ENCODE data around the gene XRN1. TPM values are rescaled to one million over a fixed set of nuclear protein-coding genes. Genes with fewer than 3 reads are reported as not detected.
"Not testable (repeated sequence)": the region's sequence is repeated elsewhere in the genome, so short reads cannot be mapped to it uniquely, and the experiment has no call there.

Gene XRN1
- total RNA-seq, 1 experiment from 2014 or later, result 45.3 TPM

DNA sequence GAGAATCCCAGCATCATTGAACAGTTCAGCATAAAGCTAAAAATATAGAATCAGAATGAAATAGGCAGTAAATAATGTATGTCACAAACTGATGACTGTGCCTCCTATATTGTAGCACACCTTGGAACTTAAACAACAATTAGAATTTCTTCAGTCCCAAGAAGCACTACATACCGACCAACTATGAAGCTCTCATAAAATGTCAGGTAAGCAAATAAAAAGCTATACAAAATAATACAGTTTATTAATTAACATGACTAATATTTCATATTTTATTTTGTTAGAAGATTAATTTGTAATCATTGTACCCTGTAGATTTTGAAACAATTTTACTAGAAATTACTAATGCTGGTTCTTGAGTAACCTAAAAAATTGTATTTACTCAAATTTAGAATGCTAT is 137.4 kb downstream of the XRN1 start:
- ChIA-PET POLR2A (ENCODE audit: unreplicated experiment) (interaction anchor here (0.6 to 0.7 kb wide), 2 partner anchors 26 to 430 kb away, joined by 6 to 12 read pairs; no protein-coding TSS in a partner anchor), CTCF (no interaction called here)
- Histone ChIP-seq H3K27ac (no peak overlapping the region), H3F3A (ENCODE audit: insufficient read depth, low read depth) (no peaks in the 10 kb centered on the region), H2AFZ (no peak overlapping the region), H3K27me3 (ENCODE audit: insufficient read depth, low read depth) (no peaks in the 10 kb centered on the region), H3K4me3 (no peak overlapping the region), H3K36me3 (ENCODE audit: low read depth) (0 out of 2 replicates have a peak, but pooled peaks cover 6% of the 10 kb centered on the region), H3K79me2 (ENCODE audit: low read depth) (no peaks in the 10 kb centered on the region), H3K4me2 (no peak overlapping the region), H3K9me2 (ENCODE audit: insufficient read depth) (no peaks in the 10 kb centered on the region), H3K4me1 (replicated peaks; ENCODE audit: insufficient read depth) (no peaks in the 10 kb centered on the region), H3K9me3 (ENCODE audit: insufficient read depth, low read depth) (no peaks in the 10 kb centered on the region), H4K20me1 (ENCODE audit: insufficient read depth) (no peaks in the 10 kb centered on the region)
- no peak for DNase-seq
- intact Hi-C loops (cut with micrococcal nuclease; ENCODE audit: unreplicated experiment), result no loop called here
- TF ChIP-seq, protein P1, sequence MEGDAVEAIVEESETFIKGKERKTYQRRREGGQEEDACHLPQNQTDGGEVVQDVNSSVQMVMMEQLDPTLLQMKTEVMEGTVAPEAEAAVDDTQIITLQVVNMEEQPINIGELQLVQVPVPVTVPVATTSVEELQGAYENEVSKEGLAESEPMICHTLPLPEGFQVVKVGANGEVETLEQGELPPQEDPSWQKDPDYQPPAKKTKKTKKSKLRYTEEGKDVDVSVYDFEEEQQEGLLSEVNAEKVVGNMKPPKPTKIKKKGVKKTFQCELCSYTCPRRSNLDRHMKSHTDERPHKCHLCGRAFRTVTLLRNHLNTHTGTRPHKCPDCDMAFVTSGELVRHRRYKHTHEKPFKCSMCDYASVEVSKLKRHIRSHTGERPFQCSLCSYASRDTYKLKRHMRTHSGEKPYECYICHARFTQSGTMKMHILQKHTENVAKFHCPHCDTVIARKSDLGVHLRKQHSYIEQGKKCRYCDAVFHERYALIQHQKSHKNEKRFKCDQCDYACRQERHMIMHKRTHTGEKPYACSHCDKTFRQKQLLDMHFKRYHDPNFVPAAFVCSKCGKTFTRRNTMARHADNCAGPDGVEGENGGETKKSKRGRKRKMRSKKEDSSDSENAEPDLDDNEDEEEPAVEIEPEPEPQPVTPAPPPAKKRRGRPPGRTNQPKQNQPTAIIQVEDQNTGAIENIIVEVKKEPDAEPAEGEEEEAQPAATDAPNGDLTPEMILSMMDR (conservative IDR thresholded peaks at IDR 0.05), result no peak
- no peak for TF ChIP-seq EZH2 (IDR thresholded peaks at IDR 0.05; ENCODE audit: low read depth)
- no TSS peak for BruUV-seq (replicated peaks)

- H3K79me2 ChIP-seq (ENCODE audit: low read depth); POLR2A ChIA-PET (ENCODE audit: unreplicated experiment); DNase-seq; H3K4me2 ChIP-seq; CTCF ChIA-PET; H3K4me1 ChIP-seq (replicated peaks; ENCODE audit: insufficient read depth); H3K4me3 ChIP-seq; BruUV-seq (replicated peaks); intact Hi-C loops (cut with micrococcal nuclease; ENCODE audit: unreplicated experiment); H3K9me3 ChIP-seq (ENCODE audit: insufficient read depth, low read depth); H3F3A ChIP-seq (ENCODE audit: insufficient read depth, low read depth); H3K27me3 ChIP-seq (ENCODE audit: insufficient read depth, low read depth); H3K9me2 ChIP-seq (ENCODE audit: insufficient read depth); H4K20me1 ChIP-seq (ENCODE audit: insufficient read depth); H2AFZ ChIP-seq; H3K27ac ChIP-seq; H3K36me3 ChIP-seq (ENCODE audit: low read depth): not testable (repeated sequence)
These were observed 145.0 kb downstream of the XRN1 start for GRCh38 chr3:142302847-142303246.

- no peak for DNase-seq
- Histone ChIP-seq H3K27ac (no peak overlapping the region), H3K9me2 (ENCODE audit: insufficient read depth) (no peaks in the 10 kb centered on the region; the same call in 1 of the 2 replicates), H3K4me1 (replicated peaks; ENCODE audit: insufficient read depth) (no peaks in the 10 kb centered on the region), H3K4me3 (no peak overlapping the region), H2AFZ (no peak overlapping the region), H3K79me2 (ENCODE audit: low read depth) (no peaks in the 10 kb centered on the region), H4K20me1 (ENCODE audit: insufficient read depth) (no peaks in the 10 kb centered on the region), H3K4me2 (no peak overlapping the region), H3K36me3 (ENCODE audit: low read depth) (no peaks in the 10 kb centered on the region), H3K9me3 (ENCODE audit: insufficient read depth, low read depth) (no peaks in the 10 kb centered on the region), H3F3A (ENCODE audit: insufficient read depth, low read depth) (no peaks in the 10 kb centered on the region), H3K27me3 (ENCODE audit: insufficient read depth, low read depth) (no peaks in the 10 kb centered on the region)
- TF ChIP-seq, protein P1 (conservative IDR thresholded peaks at IDR 0.05), result no peak
- no peak for TF ChIP-seq EZH2 (IDR thresholded peaks at IDR 0.05; ENCODE audit: low read depth)
- CTCF ChIA-PET, result interaction anchor here (0.7 kb wide), 1 partner anchor 331 kb away, joined by 8 read pairs; no protein-coding TSS in a partner anchor
- BruUV-seq (replicated peaks), result no TSS peak
- intact Hi-C loops (cut with micrococcal nuclease; ENCODE audit: unreplicated experiment), result no loop called here
- POLR2A ChIA-PET (ENCODE audit: unreplicated experiment), result no interaction called here
These were observed 149.2 kb downstream of the XRN1 start for GRCh38 chr3:142298626-142299025.

DNA sequence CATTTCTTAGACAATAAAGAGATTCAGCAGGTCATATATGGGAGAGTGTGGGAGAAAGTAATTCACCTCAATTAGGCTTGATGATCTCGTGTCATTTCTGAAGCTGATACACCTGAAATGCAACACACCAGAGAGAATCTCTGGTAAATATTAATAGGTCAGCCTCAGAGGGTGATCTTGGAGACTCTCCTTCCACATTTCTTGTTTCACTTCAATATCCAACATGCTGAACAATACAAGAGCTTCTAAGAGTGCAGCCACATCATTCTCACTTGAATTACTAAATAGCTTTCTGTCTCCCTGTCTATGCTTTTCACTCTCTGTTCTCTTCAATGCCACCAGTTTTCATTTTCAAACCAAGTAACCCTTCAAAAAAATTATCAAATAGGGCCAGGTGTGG is 151.3 kb downstream of the XRN1 start:
- ChIA-PET CTCF (no interaction called here), POLR2A (ENCODE audit: unreplicated experiment) (interaction anchor here (0.6 kb wide), 1 partner anchor 171 kb away, joined by 13 read pairs; no protein-coding TSS in a partner anchor)
- Histone ChIP-seq H3K36me3 (ENCODE audit: low read depth) (no peaks in the 10 kb centered on the region), H3K9me2 (ENCODE audit: insufficient read depth) (no peaks in the 10 kb centered on the region; the same call in 1 of the 2 replicates), H3K27me3 (ENCODE audit: insufficient read depth, low read depth) (no peaks in the 10 kb centered on the region), H3K4me3 (no peak overlapping the region), H3K79me2 (ENCODE audit: low read depth) (no peaks in the 10 kb centered on the region), H3K27ac (no peak overlapping the region), H2AFZ (no peak overlapping the region), H3F3A (ENCODE audit: insufficient read depth, low read depth) (no peaks in the 10 kb centered on the region), H3K4me2 (no peak overlapping the region), H3K4me1 (replicated peaks; ENCODE audit: insufficient read depth) (no peaks in the 10 kb centered on the region), H4K20me1 (ENCODE audit: insufficient read depth) (no peaks in the 10 kb centered on the region), H3K9me3 (ENCODE audit: insufficient read depth, low read depth) (no peaks in the 10 kb centered on the region)
- DNase-seq, result no peak
- BruUV-seq (replicated peaks), result no TSS peak
- TF ChIP-seq, protein P1 (conservative IDR thresholded peaks at IDR 0.05), result no peak
- no peak for TF ChIP-seq EZH2 (IDR thresholded peaks at IDR 0.05; ENCODE audit: low read depth)
- intact Hi-C loops (cut with micrococcal nuclease; ENCODE audit: unreplicated experiment), result no loop called here

Data from PC-9 (cell line).